ENCODE measurements around the gene NAPSA.

DNA sequence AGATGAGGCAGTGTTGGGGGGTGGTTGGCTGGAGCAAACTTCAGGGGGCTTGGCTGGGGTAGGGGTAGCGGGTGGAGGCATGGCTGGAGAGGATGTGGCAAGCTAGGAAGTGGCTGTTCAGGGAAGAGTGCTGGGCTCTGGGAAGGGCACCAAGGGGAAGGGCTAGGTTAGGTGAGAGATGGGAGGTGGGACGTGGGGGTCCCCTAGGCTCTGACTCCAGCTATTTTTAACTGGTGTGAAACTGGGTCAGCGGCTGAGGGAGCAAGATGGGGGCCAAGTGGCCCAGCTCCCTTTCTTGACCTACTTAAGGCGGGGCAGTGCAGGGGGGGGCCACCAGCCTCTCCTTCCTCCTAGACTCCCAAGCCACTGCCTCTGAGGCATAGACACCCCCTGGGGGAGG lies 43.6 kb downstream of the NAPSA start:
- TF ChIP-seq, protein P1, sequence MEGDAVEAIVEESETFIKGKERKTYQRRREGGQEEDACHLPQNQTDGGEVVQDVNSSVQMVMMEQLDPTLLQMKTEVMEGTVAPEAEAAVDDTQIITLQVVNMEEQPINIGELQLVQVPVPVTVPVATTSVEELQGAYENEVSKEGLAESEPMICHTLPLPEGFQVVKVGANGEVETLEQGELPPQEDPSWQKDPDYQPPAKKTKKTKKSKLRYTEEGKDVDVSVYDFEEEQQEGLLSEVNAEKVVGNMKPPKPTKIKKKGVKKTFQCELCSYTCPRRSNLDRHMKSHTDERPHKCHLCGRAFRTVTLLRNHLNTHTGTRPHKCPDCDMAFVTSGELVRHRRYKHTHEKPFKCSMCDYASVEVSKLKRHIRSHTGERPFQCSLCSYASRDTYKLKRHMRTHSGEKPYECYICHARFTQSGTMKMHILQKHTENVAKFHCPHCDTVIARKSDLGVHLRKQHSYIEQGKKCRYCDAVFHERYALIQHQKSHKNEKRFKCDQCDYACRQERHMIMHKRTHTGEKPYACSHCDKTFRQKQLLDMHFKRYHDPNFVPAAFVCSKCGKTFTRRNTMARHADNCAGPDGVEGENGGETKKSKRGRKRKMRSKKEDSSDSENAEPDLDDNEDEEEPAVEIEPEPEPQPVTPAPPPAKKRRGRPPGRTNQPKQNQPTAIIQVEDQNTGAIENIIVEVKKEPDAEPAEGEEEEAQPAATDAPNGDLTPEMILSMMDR (conservative IDR thresholded peaks at IDR 0.05 in 1 of 2, IDR thresholded peaks at IDR 0.05 in 1 of 2; ENCODE audit: low read depth in 1 of 2, low read length in 2 of 2) = no peak
- no peak for TF ChIP-seq EZH2 (IDR thresholded peaks at IDR 0.05; ENCODE audit: low read length, missing control alignments)

Data from fibroblast of lung (primary cell).